Prostate gland (tissue), 2 donors: ENCODE data around the gene MPEG1.

Experiments
- CTCF ChIP-seq, 4 experiments: fragments of 200-600 bp in 2 of 4; fragments of 450-650 bp in 2 of 4; sonication (generic) in 2 of 4; IDR thresholded peaks; 1 replicate in 3 of 4; 2 replicates in 1 of 4; pipeline ENCODE4 v1.5.1; 2016 to 2019; ENCODE audit warnings: antibody characterized with exemption in 4 of 4, mild to moderate bottlenecking in 2 of 4, moderate library complexity in 2 of 4
- POLR2AphosphoS5 ChIP-seq: sonication (generic); formaldehyde crosslinking; IDR thresholded peaks from one replicate; pipeline ENCODE4 v1.6.1; 2017; ENCODE audit warnings: antibody characterized with exemption

DNA sequence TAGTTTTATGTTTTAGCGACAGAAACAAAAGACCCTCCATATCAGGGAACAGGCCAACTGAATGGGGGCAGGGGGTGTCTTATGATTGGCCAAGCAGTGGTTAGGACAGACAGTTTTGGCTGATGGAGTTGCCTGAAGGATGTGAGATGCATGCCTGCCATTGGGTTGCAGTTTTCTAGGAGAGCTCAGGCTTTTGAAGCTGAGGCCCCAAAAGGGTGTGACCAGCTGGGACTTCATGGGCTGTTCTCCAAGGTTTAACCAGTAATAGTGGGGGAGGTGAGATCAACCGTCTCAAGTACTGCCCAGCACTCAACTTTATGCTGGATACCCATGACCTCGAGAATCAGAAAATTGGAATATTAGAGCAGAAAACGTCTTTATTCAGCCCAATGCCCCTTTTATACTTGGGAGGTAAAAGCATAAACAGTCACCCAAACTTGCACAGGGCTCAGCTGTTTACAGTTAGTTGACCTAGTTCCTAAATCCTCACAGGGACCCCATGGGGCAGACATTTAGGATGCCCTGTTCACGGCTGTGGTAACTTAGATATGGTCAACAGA is 27.3 kb downstream of the MPEG1 start:
- TF ChIP-seq POLR2AphosphoS5 (no peak), CTCF (IDR thresholded peaks at IDR 0.05) (no peak)
